Head of caudate nucleus (tissue), 42 donors: Measurements from ENCODE around the gene AP4E1.
A peak's percentile ranks its signal among the peaks of the same experiment; 100 is the strongest.
"Not testable (repeated sequence)": the region's sequence is repeated elsewhere in the genome, so short reads cannot be mapped to it uniquely, and the experiment has no call there.

Experiments used
- DNase-seq, 42 donors: peaks; one replicate each; pipeline versions ENCODE4 v3.0.0 to v3.0.0-alpha.2; 2020 to 2021; ENCODE audit warnings: mixed read lengths in 7 of 42
- intact Hi-C: fragments of 100-400 bp; cut with DNase I; formaldehyde crosslinking; loops from one replicate; pipeline ENCODE4 v1.15.0; 2022

AP4E1 gene

DNA sequence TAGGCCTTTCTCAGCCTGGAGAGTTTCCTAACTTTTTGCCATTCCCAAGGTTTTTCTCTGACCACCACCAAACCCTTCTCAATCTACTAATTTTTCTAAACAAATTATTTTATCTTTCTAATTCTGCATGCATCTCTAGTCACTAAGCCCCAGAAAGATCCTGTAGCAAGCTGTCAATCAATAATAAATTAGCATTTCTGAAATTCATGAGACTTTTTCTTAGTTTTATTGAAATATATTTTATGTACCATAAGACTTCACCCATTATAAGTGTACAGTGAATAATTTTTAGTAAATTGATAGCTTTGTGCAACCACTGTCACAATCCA is 22.4 kb upstream of the AP4E1 start:
- no peak for DNase-seq
- intact Hi-C loops: no loop called here

DNA sequence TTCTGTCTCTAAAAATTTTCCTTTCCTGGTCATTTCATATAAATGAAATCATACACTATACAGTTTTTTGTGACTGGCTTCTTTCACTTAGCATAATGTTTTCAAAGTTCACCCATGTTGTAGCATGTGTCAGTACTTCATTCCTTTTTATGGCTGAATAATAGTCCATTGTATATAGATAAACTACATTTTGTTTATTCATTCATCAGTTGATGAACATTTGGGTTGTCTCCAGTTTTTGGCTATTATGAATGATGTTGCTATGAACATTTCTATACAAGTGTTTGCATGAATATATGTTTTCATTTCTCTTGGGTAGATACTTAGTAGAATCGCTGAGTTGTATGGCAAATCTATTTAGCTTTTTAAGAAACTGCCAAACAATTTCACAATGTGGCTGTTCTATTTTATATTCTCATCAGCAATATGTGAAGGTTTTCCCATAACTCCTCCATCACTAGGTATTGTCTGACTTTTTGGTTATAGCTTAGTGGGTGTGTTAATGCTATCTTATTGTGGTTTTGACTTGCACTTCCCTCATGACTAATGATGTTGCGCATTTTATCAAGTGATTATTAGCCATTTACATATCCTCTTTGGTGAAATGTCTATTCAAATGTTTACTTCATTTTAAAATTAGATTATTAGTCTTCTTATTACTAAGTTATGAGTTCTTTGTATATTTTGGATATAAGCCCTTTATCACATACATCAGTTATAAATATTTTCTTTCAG is 21.7 kb upstream of the AP4E1 start:
- no peak for DNase-seq
- intact Hi-C loops: no loop called here

DNA sequence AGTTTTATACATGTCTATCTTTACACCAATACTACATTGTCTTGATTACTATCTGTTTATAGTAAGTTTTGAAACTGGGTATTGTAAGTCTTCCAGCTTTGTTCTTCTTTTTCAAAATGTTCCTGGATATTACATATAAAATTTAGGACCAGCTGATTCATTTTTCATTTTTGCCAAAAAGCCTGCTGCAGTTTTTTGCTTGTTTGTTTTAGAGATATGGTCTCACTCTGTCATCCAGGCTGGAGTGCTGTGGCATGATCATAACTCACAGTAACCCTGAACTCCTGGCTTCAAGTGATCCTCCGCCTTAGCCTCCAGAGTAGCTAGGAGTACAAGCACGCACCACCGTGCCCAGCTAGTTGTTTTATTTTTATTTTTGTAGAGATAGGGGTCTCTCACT is 20.4 kb upstream of the AP4E1 start:
- DNase-seq: no peak
- intact Hi-C loops: no loop called here

DNA sequence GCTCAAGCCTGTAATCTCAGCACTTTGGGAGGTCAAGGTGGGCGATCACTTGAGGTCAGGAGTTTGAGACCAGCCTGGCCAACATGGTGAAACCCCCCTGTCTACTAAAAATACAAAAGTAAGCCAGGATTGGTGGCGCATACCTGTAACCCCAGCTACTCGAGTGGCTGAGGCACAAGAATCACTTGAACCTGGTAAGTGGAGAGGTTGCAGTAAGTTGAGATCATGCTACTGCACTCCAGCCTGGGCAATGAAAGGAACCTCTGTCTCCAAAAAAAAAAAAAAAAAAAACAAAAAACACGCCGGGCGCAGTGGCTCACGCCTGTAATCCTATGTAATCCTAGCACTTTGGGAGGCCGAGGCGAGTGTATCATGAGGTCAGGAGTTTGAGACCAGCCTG is 18.9 kb upstream of the AP4E1 start:
- DNase-seq: no peak
- intact Hi-C loops: no loop called here

DNA sequence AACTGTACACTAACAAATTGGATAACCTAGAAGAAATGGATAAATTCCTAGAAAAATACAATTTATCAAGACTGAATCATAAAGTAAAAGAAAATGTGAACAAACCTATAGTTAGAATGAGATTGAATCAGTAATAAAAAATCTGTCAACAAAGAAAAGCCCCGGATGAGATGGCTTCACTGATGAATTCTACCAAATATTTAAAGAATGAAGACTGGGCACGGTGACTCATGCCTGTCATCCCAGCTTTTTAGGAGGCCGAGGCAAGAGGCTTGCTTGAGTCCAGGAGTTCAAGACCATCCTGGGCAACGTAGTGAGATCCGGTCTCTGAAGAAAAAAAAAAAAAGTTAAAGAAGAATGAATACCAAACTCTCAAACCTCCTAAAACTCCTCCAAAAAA is 17.7 kb upstream of the AP4E1 start:
- no peak for DNase-seq
- intact Hi-C loops: no loop called here

DNA sequence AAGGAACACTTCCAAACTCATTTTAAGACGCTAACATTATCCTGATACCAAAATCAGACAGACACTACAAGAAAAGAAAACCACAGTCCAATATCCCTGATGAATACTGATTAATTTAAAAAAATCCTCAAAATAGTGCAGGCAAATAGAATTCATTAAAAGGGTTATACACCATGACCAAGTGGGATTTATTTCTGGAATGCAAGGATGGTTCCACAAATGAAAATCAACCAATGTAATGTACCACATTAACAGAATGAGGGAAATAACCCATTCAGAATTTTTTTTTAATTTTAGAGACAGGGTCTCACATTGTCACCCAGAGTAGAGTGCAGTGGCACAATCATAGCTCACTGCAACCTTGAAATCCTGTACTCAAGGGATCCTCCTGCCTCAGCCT is 17.3 kb upstream of the AP4E1 start:
- no peak for DNase-seq
- intact Hi-C loops: no loop called here

DNA sequence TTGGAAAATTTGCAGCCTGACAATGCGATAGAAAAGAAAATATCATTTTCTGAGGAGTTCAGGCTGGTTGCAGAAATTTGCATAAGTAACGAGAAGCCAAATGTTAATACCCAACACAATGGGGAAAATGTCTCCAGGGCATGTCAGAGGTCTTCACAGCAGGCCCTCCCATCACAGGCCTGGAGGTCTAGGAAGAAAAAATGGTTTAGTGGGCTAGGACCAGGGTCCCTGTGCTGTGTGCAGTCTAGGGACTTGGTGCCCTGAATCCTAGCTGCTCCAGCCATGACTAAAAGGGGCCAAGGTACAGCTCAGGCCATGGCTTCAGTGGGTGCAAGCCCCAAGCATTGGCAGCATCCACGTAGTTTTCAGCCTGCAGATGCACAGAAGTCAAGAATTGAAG is 14.5 kb upstream of the AP4E1 start:
- DNase-seq: no peak
- intact Hi-C loops: no loop called here

DNA sequence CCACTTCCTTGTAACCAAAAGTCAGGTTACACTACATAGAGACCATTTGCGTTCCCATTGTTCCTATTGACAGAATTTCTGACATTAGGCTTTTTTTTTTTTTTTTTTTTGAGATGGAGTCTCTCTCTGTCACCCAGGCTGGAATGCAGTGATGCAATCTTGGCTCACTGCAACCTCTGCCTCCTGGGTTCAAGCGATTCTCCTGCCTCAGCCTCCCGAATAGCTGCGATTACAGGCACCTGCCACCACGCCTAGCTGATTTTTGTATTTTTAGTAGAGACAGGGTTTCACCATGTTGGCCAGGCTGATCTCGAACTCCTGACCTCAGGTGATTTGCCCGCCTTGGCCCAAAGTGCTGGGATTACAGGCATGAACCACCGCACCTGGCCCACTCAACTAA is 7.1 kb upstream of the AP4E1 start:
- DNase-seq, intact Hi-C loops: not testable (repeated sequence)

DNA sequence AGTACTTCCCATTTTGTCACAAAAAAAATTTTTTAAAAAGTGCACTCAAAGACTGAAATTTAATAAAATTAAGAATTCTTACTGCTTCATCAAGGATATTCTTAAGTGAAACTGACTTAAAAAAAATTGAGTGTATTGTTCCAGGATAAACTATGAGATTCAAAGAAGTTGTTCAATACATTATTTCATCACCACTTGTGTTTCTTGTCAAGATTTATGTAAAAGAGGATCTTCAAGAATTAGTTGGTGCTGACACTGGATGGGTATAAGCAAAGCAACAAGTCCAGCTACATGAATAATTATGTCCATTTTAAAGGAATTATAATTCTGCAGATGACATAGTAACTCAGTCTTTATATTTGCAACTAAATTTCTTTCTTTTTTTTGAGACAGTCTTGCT is 4.3 kb upstream of the AP4E1 start:
- intact Hi-C loops: no loop called here
- DNase-seq: no peak

DNA sequence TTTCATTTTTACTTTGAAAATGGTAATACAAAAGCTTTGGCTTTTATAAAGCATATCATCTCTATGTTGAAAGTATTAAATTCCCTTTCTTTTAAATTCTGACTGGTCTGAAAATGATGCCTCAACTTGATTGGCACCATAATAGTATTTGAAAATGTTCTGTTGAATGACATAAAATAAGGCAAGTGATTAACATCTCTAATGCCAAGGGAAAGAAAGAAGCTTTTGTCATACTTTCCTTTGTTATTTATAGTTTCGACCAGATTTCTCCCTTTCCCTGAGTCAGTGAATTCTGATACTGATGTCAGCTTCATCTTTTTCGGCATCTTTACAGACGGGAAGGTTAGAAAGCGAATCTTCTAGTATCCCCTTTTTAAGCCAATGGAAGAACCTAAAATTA is 3.4 kb upstream of the AP4E1 start:
- intact Hi-C loops: no loop called here

DNA sequence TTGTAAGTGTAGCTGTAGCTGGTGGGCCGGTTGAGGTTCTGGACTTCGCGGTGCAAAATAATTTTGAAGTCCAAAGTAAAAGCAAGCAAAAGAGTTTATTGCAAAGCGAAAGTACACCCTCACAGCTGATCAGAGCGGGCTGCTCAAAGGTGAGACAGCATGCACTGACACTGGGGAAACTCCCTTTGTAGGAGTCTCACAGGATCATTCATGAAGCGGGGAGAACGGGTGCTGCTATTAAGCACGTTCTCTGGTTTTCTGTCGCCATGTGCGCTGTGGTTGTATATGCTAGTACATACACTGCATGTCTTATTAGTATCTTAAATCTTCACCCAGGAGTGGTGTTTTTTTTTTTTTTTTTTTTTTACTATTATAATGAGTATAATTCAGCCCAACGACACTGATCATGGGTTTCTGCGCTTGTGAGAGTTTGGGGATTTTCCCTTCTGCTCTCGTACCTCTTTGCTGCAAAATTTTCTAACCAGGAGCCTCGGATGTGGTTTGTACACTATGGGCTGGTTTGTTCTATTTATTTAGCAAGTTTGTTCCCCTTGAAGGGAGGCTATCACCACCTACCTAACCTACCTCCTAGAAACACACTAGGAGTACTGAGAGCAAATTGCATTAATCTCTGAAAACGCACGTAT is 1.4 kb upstream of the AP4E1 start:
- intact Hi-C loops: no loop called here
- DNase-seq: peak in 1 of 42 donors; percentile 42

More for the DNA sequence above, 3.4 kb upstream of the AP4E1 start:
- DNase-seq: no peak

DNA sequence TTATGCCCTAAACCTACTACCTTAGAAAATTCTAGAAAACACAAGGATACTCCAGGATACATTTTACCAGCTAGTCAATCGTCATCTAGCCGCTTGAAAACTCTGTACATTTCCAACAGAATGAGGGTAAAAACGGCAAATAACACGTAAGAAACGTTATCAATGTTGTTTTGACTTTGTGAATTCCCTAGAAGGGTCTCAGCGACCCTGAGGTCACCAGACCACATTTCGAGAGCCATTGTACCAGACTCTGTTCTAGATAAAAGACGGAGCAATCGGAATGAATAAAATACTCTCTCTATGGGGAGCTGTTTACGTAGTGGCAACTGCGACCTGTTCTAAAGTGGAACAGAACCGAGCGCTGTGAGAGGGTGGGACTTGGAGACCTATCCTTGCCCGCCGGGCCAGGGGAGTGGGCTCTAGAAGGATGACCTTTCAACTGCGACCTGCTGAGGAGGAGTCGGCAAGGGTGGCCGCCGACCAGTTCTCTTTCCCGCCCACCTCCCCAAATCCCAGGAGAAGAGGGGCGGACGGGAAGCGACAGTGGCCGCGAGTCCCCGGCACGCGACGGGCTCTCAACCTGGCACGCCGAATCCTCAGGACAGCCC is 778 bp upstream of the AP4E1 start:
- peak in 24 of 42 donors; percentile 4 to 74 (median 44) for DNase-seq
- intact Hi-C loops: loop anchor here (1.0 kb wide), 1 partner anchor 221 kb away; the partner anchor contains the start of gene TRPM7

DNA sequence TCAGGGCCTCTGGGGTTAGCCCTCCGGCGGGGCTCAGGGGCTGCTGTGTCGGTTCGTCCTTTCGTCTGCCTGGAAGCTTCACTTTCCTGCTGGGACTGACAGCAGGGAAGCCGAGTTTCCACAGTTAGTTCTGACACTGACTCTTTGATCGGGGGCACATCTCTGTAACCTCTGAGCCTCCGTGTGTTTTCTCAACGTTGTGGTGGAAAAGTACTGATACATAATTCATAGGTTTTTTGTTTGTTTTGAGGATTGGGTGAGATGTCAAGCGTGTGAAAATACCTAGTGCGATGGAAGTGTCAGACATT is 481 bp downstream of the AP4E1 start:
- intact Hi-C loops: no loop called here
- no peak for DNase-seq

DNA sequence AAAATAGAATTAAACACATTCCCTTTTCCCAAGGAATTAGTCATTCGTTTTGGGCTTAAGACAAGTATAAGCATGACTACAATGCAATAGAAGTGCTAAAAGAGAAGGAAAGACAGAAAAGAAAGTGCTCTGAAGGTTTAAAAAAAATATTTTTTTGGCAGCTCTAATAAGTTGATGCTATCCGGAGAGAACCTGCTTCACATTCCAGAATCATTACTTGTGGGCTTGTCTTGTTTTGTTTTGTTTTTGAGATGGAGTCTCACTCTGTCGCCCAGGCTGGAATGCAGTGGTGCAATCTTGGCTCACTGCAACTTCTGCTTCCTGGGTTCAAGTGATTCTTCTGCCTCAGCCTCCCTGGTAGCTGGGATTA is 1.9 kb downstream of the AP4E1 start:
- DNase-seq, intact Hi-C loops: not testable (repeated sequence)

DNA sequence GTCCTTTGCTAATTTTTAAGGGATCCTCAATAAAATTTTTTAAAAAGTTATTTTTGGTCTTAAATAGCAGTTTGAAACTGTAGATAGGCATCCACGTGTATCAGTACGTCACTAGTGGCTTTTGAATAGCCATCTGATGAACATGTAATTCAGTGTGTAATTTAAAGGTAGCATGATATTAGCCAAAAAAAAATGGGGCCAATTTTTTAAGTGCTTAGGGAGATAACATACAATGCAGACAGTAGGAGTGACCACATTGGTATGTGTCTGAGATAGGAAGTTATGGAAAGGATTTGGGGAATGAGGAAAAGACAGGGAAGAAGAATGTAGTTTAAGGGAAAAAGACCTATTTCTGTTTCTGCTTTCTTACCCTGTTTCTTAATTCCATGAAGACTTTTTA is 2.5 kb downstream of the AP4E1 start:
- intact Hi-C loops: no loop called here
- DNase-seq: no peak

DNA sequence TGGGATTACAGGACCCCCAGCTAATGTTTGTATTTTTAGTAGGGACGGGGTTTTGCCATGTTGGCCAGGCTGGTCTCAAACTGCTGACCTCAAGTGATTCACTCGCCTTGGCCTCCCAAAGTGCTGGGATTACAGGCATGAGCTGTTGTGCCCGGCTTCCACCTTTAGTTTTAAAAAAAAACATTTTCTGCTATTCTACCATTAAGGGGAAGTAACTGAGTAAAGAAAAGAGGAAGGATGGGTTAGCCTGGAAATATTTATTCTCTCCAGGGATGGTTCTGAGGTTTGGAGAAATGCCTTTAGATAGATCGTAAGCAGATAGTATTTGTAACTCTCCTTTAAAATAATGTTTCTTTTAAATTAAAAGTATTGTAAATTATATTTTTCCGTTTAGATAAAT is 3.1 kb downstream of the AP4E1 start:
- no peak for DNase-seq
- intact Hi-C loops: no loop called here

DNA sequence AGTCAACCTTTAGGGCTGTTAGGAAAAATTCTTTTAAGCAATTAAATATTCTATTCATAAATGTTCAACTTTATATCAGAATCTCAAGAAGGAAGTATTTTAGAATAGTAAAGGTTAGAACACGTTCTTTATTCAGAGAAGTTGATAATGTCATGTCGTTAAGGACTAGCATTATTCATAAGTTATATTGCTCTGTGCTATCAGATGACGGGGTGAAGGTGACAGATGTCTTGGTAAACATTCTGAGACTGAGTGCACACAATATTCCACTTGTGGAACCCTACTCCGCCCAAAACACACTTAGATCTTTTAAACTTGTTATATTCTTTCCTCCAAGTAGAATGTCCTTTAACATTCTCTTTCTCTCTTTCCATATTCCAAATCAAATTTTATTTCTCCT is 7.9 kb downstream of the AP4E1 start:
- DNase-seq: no peak
- intact Hi-C loops: no loop called here

DNA sequence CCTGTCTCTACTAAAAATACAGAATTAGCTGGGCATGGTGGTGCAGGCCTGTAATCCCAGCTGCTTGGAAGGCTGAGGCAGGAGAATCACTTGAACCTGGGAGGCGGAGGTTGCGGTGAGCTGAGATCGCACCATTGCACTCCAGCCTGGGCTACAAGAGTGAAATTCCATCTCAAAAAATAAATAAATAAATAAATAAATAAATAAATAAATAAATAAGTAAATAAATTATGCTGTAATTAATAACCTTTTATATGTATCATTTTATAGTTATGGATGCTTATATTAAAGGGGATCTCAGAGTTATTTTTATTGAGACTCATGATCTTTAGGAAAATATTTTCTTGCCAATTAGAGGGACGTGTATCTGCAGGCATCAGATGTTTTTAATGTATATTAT is 10.9 kb downstream of the AP4E1 start:
- DNase-seq, intact Hi-C loops: not testable (repeated sequence)

DNA sequence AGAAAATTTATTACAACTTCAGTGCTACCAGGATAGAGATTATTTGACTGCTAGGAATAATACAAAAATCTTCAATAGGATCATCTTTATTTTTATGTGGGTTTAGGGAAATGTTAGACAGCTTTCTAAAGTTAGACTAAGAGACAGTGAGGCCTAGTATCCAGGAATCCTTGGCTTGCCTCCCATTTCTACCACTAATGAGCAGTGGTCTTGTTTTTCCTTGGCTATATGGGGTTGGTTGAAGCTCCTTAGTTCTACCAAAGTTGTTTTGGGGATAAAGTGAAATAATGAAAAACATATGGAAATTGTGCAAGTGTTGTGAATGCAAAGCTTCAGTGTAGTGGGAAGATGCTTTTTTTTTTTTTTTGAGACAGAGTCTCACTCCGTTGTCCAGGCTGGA is 16.8 kb downstream of the AP4E1 start:
- intact Hi-C loops: no loop called here
- DNase-seq: no peak

DNA sequence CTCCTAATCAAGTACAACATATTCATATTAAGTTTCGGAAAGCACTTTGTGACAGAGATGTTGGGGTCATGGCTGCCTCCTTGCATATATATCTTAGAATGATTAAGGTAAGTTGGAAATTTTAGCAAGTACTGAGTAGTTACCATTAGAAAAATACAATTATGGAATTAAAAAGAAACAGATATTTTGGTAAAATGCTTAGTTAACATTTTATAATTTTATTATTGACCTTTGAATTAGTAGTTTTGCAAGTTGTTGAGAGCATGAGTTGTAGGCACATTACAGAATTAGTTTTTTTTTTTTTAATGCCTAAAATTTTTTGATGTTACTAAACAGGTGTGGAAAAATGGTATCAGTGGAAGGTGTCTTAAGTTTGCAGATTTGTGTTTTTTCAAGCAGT is 20.6 kb downstream of the AP4E1 start:
- intact Hi-C loops: no loop called here
- no peak for DNase-seq

DNA sequence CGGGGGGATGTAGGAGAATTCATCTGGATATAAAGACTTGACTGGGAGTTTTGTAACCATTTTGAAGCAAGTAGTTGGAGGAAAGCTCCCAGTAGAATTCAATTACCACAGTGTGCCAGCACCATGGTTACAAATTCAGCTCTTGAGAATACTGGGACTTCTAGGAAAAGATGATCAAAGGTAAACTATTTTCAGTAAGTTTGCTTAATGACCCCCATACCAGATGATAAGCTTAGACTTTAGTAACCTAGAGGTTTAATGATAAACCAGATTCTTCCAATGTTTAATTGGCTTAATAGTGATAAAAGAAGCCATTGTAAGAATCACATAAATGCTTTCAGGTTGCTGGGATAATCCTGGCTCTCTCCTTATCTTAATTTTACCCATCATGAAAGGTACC is 22.3 kb downstream of the AP4E1 start:
- intact Hi-C loops: no loop called here
- no peak for DNase-seq
